Stimulated activated CD8-positive, alpha-beta memory T cell treated with anti-CD3 and anti-CD28 coated beads, Interleukin-15, amount 100 ng/mL, for 4 hours (primary cell): Measurements from ENCODE around the gene MYL6B.
A peak's percentile ranks its signal among the peaks of the same experiment; 100 is the strongest.
"Not testable (repeated sequence)": the region's sequence is repeated elsewhere in the genome, so short reads cannot be mapped to it uniquely, and the experiment has no call there.

Experiments used
- DNase-seq, 2 donors: peaks; one replicate each; pipeline ENCODE4 v3.0.0-alpha.2; 2020; ENCODE audit warnings: low read depth in 2 of 2

MYL6B gene

DNA sequence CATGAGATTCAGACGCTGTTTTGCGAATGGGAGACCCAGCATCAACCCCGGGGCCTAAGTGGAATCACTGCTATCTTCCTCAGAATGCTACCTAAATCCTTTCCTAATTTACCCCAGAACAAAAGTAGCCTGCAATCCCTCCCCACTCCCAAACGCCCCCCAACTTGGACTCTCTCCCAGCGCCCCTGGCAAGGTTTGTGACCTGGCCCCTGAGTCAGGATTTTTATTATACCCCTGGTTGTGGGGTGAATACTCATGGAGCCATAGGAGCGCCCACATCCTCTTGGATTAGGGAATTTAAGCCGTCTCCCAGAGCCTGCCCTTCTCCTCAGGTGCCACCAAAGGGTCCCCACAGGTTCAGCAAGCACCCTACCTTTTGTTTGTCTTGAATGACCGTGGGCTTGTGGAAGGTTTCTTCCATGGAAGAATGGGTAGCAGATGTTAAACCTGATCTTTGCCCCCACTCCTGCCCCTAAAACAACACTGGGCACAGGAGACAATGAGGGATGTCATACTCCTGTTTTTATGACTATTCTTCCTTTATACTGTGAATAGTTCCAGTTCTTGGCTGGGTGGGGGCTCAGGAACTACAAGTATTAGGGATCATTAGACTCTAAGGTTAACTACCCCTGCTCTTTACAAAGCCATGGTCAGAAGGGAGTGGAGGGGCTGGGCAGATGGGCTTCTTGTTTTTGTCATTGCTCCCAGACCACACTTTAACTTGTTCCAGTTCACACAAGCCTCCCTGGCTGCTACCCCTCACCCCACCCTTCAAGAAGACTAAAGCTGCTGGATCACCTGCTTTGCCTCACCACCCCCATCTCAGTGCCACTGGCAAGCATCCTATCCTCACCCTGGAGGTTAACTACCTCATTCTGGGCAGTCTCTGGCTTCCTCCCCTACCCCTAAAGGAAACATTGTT lies 630 bp downstream of the MYL6B start:
- DNase-seq: no peak

DNA sequence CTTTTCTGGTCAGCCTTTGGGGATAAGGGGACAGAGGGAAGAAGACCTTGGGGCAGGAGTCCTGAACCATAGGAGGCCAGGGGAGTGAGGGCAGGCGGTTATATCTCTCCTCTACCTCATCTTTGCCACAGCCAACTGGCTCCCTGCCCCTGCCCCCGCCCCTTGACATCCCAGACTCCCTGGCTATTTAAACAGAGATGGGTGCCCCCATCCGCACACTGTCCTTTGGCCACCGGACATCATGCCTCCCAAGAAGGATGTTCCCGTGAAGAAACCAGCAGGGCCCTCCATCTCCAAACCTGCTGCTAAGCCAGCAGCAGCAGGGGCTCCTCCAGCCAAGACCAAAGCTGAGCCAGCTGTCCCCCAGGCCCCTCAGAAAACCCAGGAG lies 1.3 kb downstream of the MYL6B start:
- no peak for DNase-seq

GRCh38 chr12:56154246-56154771 lies 1.9 kb downstream of the MYL6B start:
- no peak for DNase-seq

DNA sequence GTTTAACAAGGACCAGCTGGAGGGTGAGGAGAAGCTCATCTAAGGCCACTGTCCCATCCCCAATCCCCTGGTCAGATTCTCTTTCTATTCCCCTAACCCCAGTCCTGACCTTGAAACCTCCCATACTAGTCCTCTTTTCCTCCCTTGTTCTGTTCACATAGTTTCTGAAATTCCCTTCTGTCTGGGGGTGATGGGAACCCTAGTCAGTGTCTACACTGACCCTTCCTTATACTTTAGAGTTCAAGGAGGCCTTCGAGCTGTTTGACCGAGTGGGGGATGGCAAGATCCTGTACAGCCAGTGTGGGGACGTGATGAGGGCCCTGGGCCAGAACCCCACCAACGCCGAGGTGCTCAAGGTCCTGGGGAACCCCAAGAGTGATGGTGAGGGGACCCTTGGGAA lies 2.4 kb downstream of the MYL6B start:
- DNase-seq: no peak

DNA sequence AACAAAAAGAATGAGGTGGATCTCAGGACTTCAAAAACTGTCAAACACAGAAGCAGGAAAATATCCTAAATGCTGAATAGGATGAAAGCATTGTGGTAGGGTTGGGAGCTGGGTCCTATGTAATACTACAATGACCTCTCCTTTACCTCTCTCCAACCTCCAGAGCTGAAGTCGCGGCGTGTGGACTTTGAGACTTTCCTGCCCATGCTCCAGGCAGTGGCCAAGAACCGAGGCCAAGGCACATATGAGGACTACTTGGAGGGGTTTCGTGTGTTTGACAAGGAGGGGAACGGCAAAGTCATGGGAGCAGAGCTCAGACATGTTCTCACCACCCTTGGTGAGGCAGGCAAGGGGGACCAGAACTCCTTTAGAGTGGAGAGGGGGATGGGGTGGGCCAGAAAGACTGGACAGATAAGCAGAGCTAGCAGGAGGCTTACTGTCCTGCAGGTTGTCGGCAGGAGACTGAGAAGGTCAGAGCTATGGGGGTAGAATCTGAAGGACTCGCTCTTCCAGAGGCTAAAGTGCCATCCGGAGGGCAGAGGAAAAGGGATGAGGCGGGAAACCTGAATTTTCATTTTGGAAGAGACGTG lies 3.0 kb downstream of the MYL6B start:
- no peak for DNase-seq

GRCh38 chr12:56156464-56157200 lies 4.2 kb downstream of the MYL6B start:
- not testable (repeated sequence) for DNase-seq

DNA sequence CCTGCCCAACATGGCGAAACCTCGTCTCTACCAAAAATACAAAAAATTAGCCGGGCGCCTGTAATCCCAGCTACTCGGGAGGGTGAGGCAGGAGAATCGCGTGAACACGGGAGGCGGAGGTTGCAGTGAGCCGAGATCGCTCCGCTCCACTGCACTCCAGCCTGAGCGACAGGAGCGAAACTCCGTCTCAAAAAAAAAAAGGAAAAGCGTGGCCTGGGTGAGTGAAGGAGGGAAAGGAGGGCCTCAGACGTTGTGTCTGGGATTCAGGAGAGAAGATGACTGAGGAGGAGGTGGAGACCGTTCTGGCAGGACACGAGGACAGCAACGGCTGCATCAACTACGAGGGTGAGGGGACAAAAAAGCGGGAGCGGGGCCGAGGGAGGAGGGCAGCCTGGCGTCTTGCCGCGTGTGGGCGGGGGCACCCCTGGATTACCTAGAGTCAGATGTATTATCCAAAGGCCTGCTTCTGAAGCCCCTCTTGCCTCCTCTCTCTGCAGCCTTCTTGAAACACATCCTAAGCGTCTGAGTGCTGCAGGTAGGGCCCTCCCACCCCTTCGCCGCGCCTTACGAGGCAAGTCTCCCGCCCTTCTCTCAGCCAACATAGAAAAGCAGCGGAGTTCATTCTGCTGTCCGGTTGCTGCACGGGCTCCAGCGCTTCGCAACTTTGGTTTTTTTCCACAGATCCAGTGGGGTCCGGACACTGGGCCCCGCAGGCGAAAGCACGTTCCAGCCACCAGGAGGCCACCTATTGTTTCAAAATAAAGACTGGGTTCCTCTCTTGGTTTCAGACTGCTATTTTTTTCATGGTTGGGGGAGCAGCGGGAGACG lies 5.0 kb downstream of the MYL6B start:
- peak in 1 of 2 donors; percentile 4 for DNase-seq

GRCh38 chr12:56158029-56158925 lies 5.9 kb downstream of the MYL6B start, which contains the start of gene MYL6:
TSS of gene MYL6 (plus strand) at chr12:56158359. CDS start at chr12:56158402, 43 bp downstream.
- DNase-seq: peak; percentile 67 to 87

DNA sequence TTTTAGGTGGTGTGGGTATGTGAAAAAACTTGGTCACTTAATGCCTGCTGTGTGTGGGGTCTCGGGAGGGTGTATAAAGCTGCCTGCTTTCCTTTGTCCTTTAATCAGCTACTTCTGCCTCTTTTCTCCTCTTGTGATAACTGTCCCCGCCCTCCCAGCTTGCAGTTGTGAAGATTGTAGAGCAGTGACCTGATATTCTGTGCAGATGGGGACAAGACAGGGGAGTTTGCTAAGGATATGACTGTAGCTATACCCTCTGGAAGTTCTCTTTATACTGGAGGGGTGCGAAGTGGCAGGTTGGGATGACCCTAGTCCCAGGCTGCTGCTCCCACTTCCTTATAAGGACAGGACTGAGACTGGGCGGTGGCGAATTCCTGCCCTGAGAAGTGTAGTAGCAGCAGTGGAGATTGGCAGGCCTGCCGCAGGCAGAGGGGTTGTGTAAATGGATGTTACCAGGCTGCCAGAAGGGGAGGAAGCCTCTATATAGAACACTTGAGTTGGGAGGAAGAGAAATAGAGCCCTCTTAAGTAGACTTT lies 6.6 kb downstream of the MYL6B start:
- DNase-seq: no peak

- DNase-seq: no peak
Measured at GRCh38 chr12:56159482-56160192, 7.2 kb downstream of the MYL6B start.

GRCh38 chr12:56160193-56160763 lies 7.9 kb downstream of the MYL6B start:
- peak; percentile 16 to 24 for DNase-seq

- DNase-seq: no peak
Measured at GRCh38 chr12:56160894-56161689, 8.7 kb downstream of the MYL6B start.

DNA sequence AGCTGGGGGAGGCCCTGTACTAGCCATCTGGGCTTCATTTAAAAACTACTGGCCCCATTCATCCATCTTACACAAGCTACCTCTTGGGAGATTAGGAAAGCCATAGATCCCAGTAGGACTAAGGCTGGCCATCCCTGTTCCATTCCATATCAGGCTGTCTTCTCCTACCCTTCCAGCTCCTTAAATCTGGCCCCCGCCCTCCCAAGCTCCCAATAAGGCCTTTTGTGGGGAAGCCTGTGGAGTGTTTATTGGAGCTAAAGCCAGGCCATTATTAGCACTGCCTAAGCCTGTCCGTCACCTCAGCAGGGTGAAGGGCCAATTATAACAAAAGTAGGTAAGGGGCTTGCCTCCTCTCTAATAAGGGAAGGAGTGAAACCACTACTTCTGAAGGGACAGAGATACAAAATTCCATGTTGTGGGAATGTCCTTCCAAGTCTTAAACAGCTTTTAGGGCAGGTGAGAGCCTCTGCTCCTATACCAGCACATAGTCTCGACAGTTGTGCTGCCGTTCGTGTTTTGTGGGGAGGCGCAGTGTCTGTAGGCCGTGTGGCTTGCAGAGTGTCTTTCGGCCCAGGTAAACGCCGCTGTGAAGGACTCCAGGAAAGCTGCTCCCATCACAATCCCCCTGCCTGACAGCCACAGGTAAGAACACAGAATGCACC lies 9.4 kb downstream of the MYL6B start:
- no peak for DNase-seq

DNA sequence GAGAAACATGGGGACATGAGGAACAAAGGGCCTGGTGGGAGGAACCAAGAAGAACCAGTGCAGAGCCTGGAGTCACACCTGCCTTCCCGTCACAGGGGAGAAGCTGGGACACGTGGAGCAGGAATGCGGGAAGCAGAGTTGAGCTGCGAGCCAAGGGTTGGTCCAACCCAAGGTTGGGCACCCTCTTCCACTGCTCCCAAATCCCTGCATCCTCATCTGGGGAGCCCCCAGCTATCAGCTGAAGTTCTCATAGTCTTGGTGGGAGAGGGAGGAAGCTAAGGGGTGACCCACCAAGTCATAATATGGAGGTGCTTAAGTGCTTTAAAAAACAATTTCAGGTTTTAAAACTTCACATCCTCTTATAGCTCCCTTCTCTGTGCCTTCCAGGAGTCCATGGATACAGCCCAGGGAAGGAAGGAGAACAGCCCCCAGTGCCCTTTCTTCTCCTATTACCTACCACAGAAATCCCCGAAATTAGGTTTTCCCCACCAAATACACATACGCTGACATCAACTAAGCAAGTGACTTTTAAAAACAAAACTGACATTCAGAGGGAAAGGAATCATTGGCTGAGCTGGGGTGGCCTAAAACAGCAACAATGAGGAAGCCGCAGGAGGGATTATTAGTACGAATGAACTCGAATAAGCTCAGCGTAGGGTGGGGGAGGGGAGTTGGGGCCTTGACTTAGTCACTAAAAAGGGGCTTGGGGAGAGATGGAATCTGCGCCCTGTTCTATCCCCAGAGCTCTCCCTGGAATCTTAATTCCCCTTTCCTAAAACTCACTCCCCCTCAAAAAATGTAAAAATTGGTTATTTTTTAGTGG lies 10.3 kb downstream of the MYL6B start:
- DNase-seq: no peak

DNA sequence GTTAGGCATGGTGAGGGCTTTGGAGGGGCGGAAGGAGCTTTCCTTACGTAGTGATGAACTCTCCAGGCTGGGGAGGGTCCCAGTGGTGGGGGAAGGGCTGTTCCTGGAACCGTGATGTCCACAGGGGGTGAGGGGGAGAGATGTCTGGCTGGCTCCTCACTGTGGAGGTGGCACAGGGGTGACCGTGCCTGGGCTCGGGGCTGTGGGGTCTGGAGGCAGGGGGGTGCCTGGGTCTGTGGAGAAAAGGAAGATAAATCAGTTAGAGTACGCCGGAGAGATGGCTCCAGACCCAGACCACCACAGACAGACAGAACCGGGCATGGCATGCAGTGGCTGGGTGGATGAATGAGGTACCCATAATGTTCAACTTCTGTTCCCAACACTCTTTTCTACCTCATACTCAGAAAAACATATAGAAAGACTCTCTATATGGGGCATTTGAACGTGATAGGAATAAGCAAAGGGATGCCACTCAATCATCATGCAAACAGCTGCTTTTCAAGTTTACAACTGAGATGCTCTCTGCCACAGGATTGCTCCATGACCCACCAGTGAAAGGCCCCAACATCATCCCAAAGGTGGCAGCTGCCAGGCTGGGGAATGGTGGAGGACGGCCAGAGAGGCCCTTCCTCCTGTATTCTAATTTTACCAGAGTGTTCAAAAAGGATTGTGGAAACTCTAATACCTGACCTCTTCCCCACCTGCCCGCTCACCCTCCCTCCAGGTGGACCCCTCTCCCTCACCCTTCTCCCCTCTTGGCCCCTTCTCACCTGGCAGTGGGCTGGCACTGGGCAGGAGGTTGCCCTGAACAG lies 11.4 kb downstream of the MYL6B start:
- no peak for DNase-seq

- DNase-seq: no peak
Measured at GRCh38 chr12:56164345-56164729, 11.9 kb downstream of the MYL6B start.
